Measurements from ENCODE around the gene OTUB1.
"Not testable (repeated sequence)": the region's sequence is repeated elsewhere in the genome, so short reads cannot be mapped to it uniquely, and the experiment has no call there.

Gene OTUB1

GRCh38 chr11:64040684-64041322 is 54.6 kb downstream of the OTUB1 start:
- peak; percentile 24 for TF ChIP-seq CTCF (IDR thresholded peaks at IDR 0.05; ENCODE audit: borderline replicate concordance, control extremely low read depth, extremely low read depth, insufficient read depth, missing control alignments)
- in situ Hi-C loops (cut with MboI; ENCODE audit: low sequenced_read_pairs, unreplicated experiment), result no loop called here
- DNase-seq (ENCODE audit: low spot score), result peak; percentile 60

GRCh38 chr11:64041846-64042245 is 55.6 kb downstream of the OTUB1 start:
- no peak for TF ChIP-seq CTCF (IDR thresholded peaks at IDR 0.05; ENCODE audit: borderline replicate concordance, control extremely low read depth, extremely low read depth, insufficient read depth, missing control alignments)
- DNase-seq (ENCODE audit: low spot score), result no peak
- in situ Hi-C loops (cut with MboI; ENCODE audit: low sequenced_read_pairs, unreplicated experiment), result no loop called here

GRCh38 chr11:64042301-64042700 is 56.1 kb downstream of the OTUB1 start:
- TF ChIP-seq CTCF (IDR thresholded peaks at IDR 0.05; ENCODE audit: borderline replicate concordance, control extremely low read depth, extremely low read depth, insufficient read depth, missing control alignments), result no peak
- in situ Hi-C loops (cut with MboI; ENCODE audit: low sequenced_read_pairs, unreplicated experiment), result no loop called here
- no peak for DNase-seq (ENCODE audit: low spot score)

GRCh38 chr11:64043545-64043944 is 57.3 kb downstream of the OTUB1 start:
- DNase-seq (ENCODE audit: low spot score), result no peak
- TF ChIP-seq CTCF (IDR thresholded peaks at IDR 0.05; ENCODE audit: borderline replicate concordance, control extremely low read depth, extremely low read depth, insufficient read depth, missing control alignments), result no peak
- in situ Hi-C loops (cut with MboI; ENCODE audit: low sequenced_read_pairs, unreplicated experiment), result no loop called here

GRCh38 chr11:64044730-64045393 is 58.6 kb downstream of the OTUB1 start:
- in situ Hi-C loops (cut with MboI; ENCODE audit: low sequenced_read_pairs, unreplicated experiment), result no loop called here
- TF ChIP-seq CTCF (IDR thresholded peaks at IDR 0.05; ENCODE audit: borderline replicate concordance, control extremely low read depth, extremely low read depth, insufficient read depth, missing control alignments), result no peak
- no peak for DNase-seq (ENCODE audit: low spot score)

- no peak for DNase-seq (ENCODE audit: low spot score)
- TF ChIP-seq CTCF (IDR thresholded peaks at IDR 0.05; ENCODE audit: borderline replicate concordance, control extremely low read depth, extremely low read depth, insufficient read depth, missing control alignments), result no peak
- in situ Hi-C loops (cut with MboI; ENCODE audit: low sequenced_read_pairs, unreplicated experiment), result no loop called here
Observed at GRCh38 chr11:64045700-64046099, 59.5 kb downstream of the OTUB1 start.

- DNase-seq (ENCODE audit: low spot score); in situ Hi-C loops (cut with MboI; ENCODE audit: low sequenced_read_pairs, unreplicated experiment): not testable (repeated sequence)
Observed at GRCh38 chr11:64047373-64047772, 61.1 kb downstream of the OTUB1 start.

Measured in GM13976 (cell line).